Duodenal mucosa (tissue), 2 donors: ENCODE results near the gene DYNC1LI1.
"Not testable (repeated sequence)": the region's sequence is repeated elsewhere in the genome, so short reads cannot be mapped to it uniquely, and the experiment has no call there.

Experiments used
- H3K27ac ChIP-seq: one replicate; pipeline ENCODE4 v1.7.0; 2013; ENCODE audit warnings: low read depth, low read length
- H3K27me3 ChIP-seq, 2 donors: one replicate each; pipeline ENCODE4 v1.7.0; 2013; ENCODE audit warnings: low read length in 2 of 2, control low read depth in 1 of 2; ENCODE audit not compliant: insufficient read depth in 2 of 2, control insufficient read depth in 1 of 2
- H3K36me3 ChIP-seq, 2 donors: one replicate each; pipeline ENCODE4 v1.7.0; 2013; ENCODE audit warnings: low read length in 2 of 2, control low read depth in 1 of 2; ENCODE audit not compliant: insufficient read depth in 2 of 2, control insufficient read depth in 1 of 2
- H3K4me1 ChIP-seq, 2 donors: one replicate each; pipeline ENCODE4 v1.7.0; 2013; ENCODE audit warnings: low read length in 2 of 2, control low read depth in 1 of 2; ENCODE audit not compliant: insufficient read depth in 2 of 2, control insufficient read depth in 1 of 2
- H3K4me3 ChIP-seq, 2 donors: one replicate each; pipeline ENCODE4 v1.7.0; 2013; ENCODE audit warnings: low read length in 2 of 2, low read depth in 1 of 2
- H3K9ac ChIP-seq, 2 donors: one replicate each; pipeline ENCODE4 v1.7.0; 2013; ENCODE audit warnings: low read length in 2 of 2, low read depth in 1 of 2
- H3K9me3 ChIP-seq, 2 donors: one replicate each; pipeline ENCODE4 v1.7.0; 2013; ENCODE audit warnings: low read length in 2 of 2, control low read depth in 1 of 2; ENCODE audit not compliant: control insufficient read depth in 1 of 2

Gene DYNC1LI1

DNA sequence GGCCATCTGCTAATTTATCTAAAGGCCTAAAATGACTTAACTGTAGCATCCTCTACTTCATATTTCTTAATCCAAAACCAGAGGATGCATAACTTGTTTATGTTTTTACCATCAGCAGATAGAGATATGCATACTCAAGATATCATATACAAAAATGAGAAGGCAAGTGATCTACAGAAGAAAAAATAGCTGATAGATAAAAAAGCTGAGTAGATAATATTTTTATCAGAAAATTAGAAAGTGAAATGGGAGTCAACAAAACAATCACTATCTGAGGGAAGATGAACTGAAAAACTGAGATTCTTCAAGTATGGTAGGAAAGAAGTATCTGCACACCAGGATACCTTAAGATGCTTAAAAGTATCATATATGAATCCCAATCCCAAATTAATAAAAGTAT, 25.4 kb downstream of the DYNC1LI1 start:
- H3K27me3 ChIP-seq: no peaks in the 10 kb centered on the region
- no peaks in the 10 kb centered on the region for H3K9me3 ChIP-seq
- H3K4me3 ChIP-seq: no peak overlapping the region
- no peak overlapping the region for H3K9ac ChIP-seq
- peaks cover 0 to 7% of the 10 kb centered on the region in 2 donors for H3K36me3 ChIP-seq
- no peaks in the 10 kb centered on the region for H3K4me1 ChIP-seq
- no peak overlapping the region for H3K27ac ChIP-seq

DNA sequence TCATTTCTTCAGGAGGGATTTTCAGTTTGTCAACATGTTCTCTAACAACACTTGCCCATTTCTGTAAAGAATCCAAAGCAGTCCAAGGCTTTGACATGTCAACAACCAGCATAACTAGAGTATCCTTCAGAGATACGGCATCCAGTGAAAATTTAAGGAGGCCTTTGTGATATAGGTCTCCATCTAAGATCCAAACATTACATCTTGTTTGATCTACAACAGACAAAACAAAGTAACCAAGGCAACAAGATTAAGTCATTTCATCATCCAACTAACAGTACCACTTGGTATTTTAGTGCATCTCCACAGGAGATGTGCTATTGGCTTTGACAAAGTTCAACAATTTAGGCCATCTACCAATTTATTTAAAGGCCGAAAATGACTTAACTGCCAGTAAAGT, 25.8 kb downstream of the DYNC1LI1 start:
- no peak overlapping the region for H3K9ac ChIP-seq
- no peaks in the 10 kb centered on the region for H3K27me3 ChIP-seq
- H3K9me3 ChIP-seq: no peaks in the 10 kb centered on the region
- peaks cover 0 to 7% of the 10 kb centered on the region in 2 donors for H3K36me3 ChIP-seq
- H3K4me1 ChIP-seq: no peaks in the 10 kb centered on the region
- no peak overlapping the region for H3K27ac ChIP-seq
- H3K4me3 ChIP-seq: no peak overlapping the region

DNA sequence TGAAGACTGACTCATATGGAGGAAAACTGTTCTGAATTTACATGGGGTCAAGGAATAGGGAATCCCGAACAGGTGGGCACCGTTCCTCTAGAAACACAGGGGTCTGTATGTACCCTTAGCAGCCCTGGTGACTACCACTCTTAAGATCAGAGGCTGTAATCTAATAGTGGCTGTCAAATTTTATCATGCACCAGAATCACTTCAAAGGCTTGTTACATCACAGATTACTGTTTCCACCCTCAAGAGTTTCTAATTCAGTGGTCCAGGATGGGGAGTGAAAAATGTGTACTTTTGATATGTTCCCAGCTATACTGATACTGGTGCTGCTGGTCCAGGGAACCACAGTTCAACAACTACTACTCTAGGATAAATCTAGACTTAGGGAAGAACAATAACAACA, 27.9 kb downstream of the DYNC1LI1 start:
- H3K4me1 ChIP-seq: no peaks in the 10 kb centered on the region
- no peak overlapping the region for H3K4me3 ChIP-seq
- H3K9me3 ChIP-seq: no peaks in the 10 kb centered on the region
- no peaks in the 10 kb centered on the region for H3K27me3 ChIP-seq
- H3K36me3 ChIP-seq: peaks cover 0 to 7% of the 10 kb centered on the region in 2 donors
- H3K27ac ChIP-seq: no peak overlapping the region
- H3K9ac ChIP-seq: no peak overlapping the region

DNA sequence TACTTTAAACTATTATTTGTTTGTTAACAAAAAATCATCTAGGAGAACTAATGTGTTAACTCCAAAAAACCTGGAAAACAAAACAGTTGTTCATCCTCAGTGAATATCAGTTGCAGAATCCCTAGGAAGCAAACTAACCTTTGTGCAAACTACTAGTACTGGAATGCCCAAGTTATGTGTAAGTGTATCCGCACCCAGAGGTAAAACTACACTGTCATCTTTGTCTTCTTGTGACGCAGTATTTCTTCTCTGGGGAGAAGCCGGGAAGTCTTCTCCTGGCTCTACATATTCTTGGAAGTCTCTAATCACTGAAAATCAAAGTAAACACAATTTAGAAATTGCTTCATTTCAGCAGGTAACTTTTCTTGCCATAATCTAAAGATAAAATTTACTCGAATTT, 29.8 kb downstream of the DYNC1LI1 start:
- Histone ChIP-seq H3K4me3 (no peak overlapping the region), H3K36me3 (peaks cover 0 to 7% of the 10 kb centered on the region in 2 donors), H3K9ac (no peak overlapping the region), H3K4me1 (no peaks in the 10 kb centered on the region), H3K27ac (no peak overlapping the region), H3K27me3 (no peaks in the 10 kb centered on the region), H3K9me3 (no peaks in the 10 kb centered on the region)

DNA sequence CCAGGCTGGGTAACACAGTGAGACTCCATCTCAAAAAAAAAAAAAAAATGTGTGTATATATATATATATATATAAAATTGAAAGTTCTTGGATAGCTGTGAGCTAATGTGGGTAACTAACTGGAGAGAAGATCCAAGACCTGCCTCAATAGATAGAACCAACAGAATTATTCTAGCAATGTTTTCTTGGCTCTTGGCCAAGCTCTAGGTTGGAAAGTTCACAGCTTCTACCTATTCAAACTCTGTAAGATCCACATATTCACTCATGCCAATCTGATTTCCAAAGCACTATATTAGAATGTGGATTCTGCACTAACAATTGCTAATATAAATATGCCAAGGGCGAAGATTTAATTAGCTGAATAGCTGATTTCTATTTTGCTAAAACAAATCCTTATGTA, 38.2 kb downstream of the DYNC1LI1 start:
- Histone ChIP-seq H3K27me3 (no peaks in the 10 kb centered on the region), H3K9me3 (no peaks in the 10 kb centered on the region), H3K9ac (no peak overlapping the region), H3K27ac (no peak overlapping the region), H3K4me3 (no peak overlapping the region), H3K4me1 (no peaks in the 10 kb centered on the region), H3K36me3 (peaks cover 11 to 12% of the 10 kb centered on the region in 2 donors)

DNA sequence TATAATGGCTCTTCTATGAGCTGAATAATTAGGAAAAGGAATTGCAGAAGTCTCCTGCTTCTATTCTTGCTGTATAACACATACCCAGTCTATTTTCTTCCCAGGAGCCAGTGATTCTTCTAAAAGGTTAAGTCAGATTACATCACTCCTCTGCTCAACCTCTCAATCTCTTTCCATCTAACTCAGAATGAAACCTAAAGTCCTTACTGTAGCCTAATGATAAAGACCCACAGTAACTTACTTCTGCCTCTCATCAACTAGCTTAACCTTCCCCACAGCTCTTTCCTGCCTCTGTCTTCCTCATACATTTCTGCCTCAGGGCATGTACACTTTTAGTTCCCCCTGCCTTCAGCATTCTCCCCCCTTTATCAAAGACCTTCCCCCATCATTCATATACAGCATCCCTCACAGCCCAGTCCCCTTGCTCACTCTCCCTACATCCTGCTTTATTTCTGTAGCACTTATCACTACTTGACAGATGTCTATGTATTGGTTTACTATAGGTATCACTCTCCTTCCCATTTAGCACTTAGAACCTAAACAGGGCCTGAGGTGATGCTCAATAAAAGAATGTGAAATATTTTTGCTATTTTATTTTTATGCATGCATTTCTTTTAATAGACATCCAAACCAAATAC, 39.5 kb downstream of the DYNC1LI1 start:
- H3K27me3 ChIP-seq: no peaks in the 10 kb centered on the region
- peaks cover 13 to 25% of the 10 kb centered on the region in 2 donors for H3K36me3 ChIP-seq
- no peaks in the 10 kb centered on the region for H3K4me1 ChIP-seq
- H3K27ac ChIP-seq: no peak overlapping the region
- no peak overlapping the region for H3K9ac ChIP-seq
- no peak overlapping the region for H3K4me3 ChIP-seq
- no peaks in the 10 kb centered on the region for H3K9me3 ChIP-seq

DNA sequence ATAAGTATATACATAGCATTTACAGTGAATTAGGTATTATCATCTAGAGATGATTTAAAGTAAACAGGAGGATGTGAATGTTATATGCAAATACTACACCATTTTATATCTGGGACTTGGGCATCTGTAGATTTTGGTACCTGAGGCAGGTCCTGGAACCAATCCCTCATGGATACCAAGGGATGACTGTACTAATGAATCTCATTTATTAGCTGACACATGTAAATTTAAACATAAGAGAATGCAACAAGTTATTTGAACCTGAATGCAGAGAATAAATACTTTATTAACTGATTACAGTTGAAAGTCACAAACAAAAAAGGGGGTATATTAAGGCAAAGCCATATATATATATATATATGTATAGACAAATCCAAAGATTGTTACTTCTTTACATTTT, 44.9 kb downstream of the DYNC1LI1 start:
- Histone ChIP-seq H3K9ac (no peak overlapping the region), H3K4me3 (no peak overlapping the region), H3K4me1 (no peaks in the 10 kb centered on the region), H3K27me3 (no peaks in the 10 kb centered on the region), H3K27ac (no peak overlapping the region), H3K9me3 (no peaks in the 10 kb centered on the region), H3K36me3 (peaks cover 13 to 35% of the 10 kb centered on the region in 2 donors)

DNA sequence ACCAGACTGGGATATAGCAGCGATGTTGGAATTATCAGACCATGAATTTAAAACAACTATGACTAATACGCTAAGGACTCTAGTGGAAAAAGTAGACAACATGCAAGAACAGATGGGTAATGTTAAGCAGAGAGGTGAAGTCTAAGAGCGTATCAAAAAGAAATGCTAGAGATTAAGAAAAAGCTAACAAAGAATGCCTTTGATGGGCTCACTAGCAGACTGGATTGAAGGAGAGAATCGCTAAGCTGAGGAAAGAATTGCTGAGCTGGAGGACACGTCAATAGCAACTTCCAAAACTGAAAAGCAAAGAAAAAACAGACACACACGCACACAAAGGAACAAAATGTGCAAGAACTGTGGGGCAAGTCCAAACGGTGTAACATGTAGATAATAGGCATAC, 48.0 kb downstream of the DYNC1LI1 start:
- H3K36me3 ChIP-seq: peaks cover 5 to 26% of the 10 kb centered on the region in 2 donors
- no peaks in the 10 kb centered on the region for H3K9me3 ChIP-seq
- H3K4me1 ChIP-seq: no peaks in the 10 kb centered on the region
- no peak overlapping the region for H3K27ac ChIP-seq
- H3K9ac ChIP-seq: no peak overlapping the region
- H3K27me3 ChIP-seq: no peaks in the 10 kb centered on the region
- no peak overlapping the region for H3K4me3 ChIP-seq

DNA sequence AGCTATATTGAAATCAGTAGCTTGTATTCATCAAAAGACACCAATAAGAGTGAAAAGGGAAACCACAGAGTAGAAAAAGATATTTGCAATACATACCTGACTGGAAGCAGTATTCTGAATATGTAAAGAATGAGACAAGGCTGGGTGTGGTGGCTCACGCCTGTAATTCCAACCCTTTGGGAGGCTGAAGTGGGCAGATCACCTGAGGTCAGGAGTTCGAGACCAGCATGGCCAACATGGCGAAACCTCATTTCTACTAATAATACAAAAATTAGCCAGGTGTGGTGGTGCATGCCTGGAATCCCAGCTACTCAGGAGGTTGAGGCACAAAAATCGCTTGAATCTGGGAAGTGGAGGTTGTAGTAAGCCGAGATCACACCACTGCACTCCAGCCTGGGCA, 51.7 kb downstream of the DYNC1LI1 start:
- not testable (repeated sequence) for H3K4me3 ChIP-seq, H3K27me3 ChIP-seq, H3K4me1 ChIP-seq, H3K36me3 ChIP-seq, H3K27ac ChIP-seq, H3K9ac ChIP-seq, H3K9me3 ChIP-seq

DNA sequence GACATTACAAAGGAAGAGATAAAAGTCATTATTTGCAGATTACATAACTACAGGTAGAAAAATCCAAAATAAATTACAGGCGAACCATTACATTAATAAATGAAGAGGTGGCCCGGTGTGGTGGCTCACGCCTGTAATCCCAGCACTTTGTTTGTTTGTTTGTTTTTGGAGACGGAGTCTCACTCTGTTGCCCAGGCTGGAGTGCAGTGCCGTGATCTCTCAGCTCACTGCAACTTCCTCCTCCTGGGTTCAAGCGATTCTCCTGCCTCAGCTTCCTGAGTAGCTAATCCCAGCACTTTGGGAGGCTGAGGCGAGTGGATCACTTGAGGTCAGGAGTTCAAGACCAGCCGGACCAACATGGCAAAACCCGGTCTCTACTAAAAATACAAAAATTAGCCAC, 53.9 kb downstream of the DYNC1LI1 start:
- not testable (repeated sequence) for H3K4me1 ChIP-seq, H3K27me3 ChIP-seq, H3K4me3 ChIP-seq, H3K36me3 ChIP-seq, H3K27ac ChIP-seq, H3K9ac ChIP-seq, H3K9me3 ChIP-seq

DNA sequence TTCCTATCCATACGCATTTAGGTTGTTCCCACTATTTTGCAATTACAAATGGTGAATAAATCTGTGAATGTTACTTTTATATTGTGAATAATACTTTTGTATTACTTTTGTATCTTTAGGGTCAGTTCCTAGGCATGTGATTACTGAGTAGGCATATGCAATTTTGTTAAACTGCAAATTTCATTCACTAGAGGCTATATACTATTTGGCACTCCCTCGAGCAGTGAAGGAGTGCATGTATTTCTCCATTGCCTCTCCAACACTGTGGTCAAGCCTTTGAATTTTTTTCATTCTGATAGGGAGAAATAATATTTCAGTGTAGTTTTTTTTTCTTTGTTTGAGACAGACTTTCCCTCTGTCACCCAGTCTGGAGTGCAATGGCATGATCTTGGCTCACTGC, 59.7 kb downstream of the DYNC1LI1 start:
- H3K4me1 ChIP-seq: peaks cover 0 to 4% of the 10 kb centered on the region in 2 donors
- no peaks in the 10 kb centered on the region for H3K27me3 ChIP-seq
- H3K4me3 ChIP-seq: no peak overlapping the region
- H3K27ac ChIP-seq: no peak overlapping the region
- no peaks in the 10 kb centered on the region for H3K9me3 ChIP-seq
- H3K9ac ChIP-seq: no peak overlapping the region
- no peaks in the 10 kb centered on the region for H3K36me3 ChIP-seq
